ENCODE results near the gene P2RX4.
"Not testable (repeated sequence)": the region's sequence is repeated elsewhere in the genome, so short reads cannot be mapped to it uniquely, and the experiment has no call there.

The P2RX4 gene

DNA sequence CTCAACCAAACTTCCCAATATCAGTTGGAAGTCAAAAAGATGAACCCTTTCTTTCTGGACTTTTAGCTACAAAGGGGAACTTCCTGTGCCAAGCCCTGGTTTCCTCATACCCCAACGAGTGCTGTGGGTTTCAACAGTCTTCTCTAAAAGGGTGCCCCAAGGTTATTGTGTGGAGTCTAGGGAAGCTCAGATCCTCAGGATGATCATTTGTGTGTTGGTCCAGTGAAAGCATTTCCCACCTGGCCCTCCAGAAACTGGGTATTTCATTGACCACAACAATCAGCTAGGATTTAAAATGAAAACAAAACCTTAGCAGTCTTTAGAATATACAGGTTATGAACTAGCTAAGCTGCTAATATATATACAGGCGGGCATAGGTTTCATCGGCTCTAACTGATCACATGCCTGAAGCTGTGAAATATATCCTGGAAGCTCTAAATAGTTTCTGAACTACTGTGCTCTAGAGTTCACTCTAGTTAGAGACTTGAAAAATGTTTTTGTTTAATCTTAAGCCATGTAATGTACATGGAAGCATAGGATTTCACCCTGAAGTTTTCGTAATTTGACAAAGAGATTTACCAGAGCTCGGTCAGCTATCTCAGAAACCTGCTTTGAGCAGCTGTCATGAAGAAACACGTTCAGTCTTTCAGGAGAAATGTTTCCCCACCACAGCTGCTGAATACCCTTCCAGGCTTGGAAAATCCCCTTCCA is 29.6 kb downstream of the P2RX4 start:
- DNase-seq (ENCODE audit: low read depth in 3 of 3, low spot score in 1 of 3), result no peak

DNA sequence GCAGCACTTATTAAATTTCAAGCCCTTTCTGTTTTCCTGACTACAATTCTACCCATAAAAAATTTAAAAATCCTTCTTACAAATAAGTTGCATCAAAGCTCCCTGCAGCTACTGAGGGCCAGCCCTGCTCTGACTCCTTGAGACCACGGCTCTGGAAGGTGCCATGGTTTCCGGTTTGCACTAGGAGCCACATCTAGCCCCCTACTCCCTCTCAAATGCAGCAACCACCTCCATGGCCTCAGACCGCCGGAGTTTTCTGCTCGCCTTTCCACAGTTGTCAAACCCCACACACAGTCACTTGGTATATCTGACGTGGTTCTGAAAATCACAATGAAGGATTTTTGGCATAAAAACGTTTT is 30.1 kb downstream of the P2RX4 start:
- DNase-seq (ENCODE audit: low read depth in 3 of 3, low spot score in 1 of 3), result no peak

DNA sequence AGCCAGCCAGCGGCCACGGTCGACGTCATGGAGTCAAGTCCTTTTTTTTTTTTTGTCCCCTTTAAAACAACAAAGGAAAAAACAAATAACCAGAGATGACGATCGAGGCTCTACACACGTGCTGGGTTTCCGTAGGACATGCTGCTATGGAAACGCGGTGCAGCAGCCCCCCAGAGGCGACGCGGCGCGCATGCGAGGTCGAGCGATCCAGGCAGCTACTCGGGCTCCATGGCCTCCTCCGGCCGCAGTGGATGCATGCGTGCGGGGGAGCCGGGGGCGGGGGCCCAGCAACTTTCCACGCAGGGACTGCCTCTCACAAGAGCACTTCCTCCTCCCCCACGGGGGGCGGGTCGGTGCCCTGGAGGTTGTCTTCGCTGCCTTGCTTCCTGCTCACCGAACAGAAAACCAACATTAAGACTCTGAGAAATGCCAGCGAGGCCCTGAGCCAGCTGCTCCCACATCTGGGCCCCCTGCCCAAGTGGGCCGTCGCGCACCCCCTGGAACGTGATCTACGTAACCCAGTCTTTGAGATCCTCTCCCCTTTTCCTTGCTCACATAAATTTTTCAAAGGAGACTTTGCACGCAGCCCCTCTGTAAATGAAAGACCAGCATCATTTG is 30.7 kb downstream of the P2RX4 start:
- peak; percentile 63 to 80 (median 77) for DNase-seq (ENCODE audit: low read depth in 3 of 3, low spot score in 1 of 3)

DNA sequence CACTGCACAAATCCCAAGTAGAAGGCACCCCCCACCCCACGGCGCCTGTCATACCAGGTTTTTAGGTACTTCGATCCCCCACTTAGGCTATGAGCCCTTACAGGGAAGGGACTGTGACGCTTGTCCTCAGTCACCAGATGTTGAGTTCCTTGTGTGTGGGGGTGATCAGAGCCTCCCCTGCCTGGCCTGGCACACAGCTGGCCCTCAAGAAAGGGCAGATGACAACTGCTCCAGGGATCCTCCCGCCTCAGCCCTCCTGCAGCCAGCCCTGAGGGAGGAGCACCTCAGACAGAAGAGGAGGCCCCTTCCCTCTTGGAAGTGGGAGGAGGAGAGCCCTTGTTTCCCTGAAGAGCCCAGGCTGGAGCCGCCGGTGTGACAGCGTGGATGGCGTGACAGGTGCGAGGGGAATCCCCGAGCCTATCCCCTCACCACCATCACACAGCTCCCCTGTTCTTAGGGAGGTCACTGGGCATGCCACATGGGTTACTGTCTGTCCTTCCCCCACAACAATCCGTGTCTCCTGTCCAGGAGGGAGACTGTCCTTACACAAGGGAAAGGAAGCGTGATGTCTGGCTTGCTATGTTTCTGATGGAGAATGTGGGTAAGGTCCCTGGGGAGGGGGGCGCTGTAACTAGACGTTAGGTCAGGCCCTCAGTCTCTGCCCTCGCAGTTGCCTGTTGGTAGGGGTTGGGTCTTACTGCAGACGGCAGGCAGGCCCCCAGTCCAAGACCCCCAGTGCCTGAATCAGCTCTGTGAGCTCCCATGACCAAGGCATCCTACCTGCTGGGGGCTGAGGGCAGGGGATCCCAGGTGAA is 31.4 kb downstream of the P2RX4 start:
- no peak for DNase-seq (ENCODE audit: low read depth in 3 of 3, low spot score in 1 of 3)

DNA sequence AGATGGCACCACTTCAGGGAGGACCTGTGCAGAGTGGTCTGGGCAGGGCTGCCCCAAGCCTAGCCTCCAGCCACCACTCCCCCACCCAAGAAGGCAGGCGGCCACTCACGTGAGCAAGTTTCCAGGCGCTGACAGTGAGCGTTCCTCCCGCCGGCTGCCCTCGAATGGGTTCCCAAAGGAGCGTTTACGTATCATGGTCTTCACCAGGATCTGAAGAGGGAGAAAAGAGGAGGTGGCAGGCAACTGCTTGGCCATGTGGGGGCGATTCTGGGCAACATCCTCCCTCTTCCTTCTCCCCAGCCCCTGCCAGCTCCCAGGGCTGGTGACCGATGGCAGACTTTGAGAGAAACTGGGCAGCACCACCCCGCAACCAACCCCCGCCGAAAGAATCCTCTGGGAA is 35.1 kb downstream of the P2RX4 start:
- no peak for DNase-seq (ENCODE audit: low read depth in 3 of 3, low spot score in 1 of 3)

DNA sequence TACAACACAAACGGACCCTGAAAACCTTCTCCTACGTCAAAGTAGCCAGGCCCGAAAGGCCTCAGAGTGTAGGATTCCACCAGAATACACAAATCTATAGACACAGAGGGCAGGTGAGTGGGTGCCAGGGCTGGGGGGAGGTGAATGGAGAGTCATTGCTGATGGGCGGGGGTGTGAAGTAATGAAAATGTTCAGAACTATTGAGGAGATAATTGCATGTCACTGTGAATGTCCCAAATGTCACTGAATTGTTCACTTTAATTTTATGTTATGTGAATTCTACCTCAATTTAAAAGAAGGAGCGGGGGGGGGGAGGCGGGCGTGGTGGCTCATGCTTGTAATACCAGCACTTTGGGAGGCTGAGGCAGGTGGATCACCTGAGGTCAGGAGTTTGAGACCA is 36.0 kb downstream of the P2RX4 start:
- DNase-seq (ENCODE audit: low read depth in 3 of 3, low spot score in 1 of 3), result no peak

DNA sequence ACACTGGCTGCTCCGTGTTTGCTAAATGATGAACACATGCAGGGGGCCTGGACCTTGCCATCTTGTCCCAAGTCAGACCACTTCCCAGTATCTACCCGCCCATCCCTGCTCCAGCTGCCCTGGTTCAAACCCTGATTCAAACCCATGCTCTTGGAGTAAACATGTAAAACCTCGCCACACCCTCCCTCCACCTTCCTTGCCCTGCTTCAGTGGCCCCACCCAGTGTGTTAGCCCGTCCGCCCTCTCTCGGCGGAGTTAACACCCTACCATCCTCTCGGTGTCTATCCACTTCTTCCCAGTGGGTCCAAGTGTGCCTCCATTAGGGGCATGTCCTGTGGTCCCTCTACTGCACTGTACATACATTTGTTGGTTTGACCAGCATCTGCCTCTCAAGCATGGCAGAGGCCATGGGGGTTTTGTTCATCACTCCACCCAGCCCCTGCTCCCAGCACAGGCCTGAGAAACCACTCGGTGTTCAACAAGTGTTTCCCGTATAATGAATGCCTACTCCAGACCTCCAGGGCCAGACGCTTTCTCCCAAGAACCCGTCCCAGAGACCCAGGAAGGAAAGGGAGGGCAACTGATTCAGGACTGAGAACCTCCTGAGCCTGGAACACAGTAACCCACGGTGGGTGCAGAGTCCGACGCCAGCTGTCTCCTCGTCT is 37.1 kb downstream of the P2RX4 start:
- no peak for DNase-seq (ENCODE audit: low read depth in 3 of 3, low spot score in 1 of 3)

DNA sequence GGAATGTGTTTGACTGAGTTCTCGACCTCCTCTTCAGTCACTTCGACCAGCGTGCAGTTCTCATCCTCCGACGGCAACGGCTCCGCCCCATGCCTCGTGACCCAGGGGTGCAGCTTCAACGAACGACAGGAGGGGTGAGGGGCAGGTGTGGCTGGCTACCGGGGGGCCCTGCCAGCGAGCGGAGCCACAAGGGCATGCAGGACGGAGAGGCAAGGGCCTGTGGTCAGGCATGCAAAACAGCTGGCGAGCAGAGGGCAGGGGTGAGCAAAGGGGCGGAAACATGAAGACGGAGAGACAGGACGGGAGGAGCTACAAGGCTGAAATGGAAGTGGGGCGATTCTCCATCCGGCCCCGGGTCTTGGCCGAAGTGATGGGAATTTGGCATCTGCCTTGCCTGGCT is 38.7 kb downstream of the P2RX4 start:
- no peak for DNase-seq (ENCODE audit: low read depth in 3 of 3, low spot score in 1 of 3)

DNA sequence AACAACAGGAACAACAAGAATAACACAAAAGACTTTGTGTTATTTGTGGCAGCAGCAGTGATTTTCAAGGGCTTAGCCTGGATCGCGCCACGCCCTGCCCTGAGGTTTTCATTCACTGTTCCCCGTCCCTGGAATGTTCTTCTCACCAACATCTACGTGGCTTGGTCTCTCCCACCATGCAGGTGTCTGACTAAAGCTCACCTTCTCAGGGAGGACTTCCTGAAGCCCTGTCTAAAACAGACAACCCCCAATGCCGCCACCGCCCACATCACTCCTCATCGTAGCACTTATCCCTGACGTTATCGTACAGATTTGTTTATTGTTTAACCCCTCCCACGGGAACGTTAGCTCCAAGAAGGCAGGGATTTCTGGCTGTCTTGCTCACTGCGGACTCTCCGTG is 40.4 kb downstream of the P2RX4 start:
- no peak for DNase-seq (ENCODE audit: low read depth in 3 of 3, low spot score in 1 of 3)

DNA sequence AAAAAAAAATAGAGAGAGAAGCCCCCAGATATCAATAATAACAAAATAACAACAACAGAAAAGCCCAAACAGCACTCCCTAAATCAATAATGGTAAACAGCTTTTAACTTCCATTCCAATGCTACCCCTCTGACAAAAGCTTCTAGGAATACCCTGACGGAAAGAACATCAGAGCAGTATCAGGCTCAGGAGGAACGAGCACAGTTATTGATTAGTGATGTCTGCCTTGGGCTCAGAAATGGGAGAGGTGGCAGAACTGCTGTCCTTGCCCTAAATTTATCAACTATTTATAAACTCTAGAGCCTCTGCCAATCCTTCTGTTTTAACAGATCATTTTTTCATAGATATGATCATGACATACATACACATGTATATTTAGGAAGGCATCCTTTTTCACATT is 41.9 kb downstream of the P2RX4 start:
- no peak for DNase-seq (ENCODE audit: low read depth in 3 of 3, low spot score in 1 of 3)

DNA sequence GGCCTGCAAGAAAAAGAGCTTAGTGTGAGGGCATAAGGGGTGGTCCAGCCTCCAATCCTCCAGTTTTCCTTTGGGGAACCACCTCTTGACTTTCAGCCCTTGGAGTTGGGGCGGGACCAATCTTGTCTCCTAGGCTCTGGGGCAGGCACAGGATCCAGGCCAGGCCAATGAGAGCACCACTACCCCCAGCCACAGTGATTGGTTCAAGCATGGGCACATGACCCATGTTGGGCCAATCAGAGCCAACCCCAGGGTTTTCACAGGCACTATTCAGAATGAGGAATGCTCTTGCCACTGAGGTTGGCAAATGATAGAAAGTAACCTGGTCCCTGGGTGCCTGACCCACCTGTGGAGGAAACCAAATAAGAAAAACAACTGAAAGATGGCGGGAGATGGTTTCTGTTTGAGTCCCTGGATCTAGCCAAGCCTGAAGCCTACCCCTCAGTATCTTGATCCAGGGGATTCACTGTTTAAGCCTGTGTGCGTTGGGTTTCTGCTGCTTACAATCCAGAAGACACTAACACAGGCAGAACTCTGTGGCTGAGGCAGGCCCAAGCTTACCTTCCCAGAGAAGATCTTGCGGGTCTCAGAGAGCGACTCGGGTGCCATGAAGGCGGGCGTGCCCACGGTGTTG is 42.9 kb downstream of the P2RX4 start:
- DNase-seq (ENCODE audit: low read depth in 3 of 3, low spot score in 1 of 3), result no peak

DNA sequence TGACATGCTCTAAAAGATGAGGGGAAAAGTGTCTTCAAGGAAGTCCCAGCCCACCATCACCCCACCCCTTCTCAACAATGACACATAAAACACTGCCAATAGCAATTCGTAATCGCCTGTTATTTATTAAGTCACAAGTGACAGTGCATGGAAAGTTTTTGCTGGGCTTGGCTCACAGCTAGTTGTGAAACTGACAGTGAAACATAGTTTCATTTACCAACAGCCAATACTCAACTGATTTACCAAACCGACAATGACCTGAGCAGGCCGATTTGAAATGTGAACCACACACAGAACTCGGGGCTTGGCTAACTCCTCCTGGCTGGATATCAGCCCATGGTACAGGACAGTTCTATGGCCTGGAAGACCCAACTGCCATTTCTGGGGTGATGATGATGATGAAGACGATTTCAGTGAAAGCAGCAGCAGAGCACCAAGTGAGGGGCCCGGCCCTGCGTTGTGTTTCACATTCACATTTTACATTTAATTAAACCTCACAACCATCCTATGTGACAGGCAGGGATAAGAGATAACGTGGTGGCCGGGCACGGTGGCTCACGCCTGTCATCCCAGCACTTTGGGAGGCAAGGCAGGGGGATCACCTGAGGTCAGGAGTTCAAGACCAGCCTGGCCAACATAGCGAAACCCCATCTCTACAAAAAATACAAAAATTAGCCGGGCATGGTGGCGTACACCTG is 43.9 kb downstream of the P2RX4 start:
- DNase-seq (ENCODE audit: low read depth in 3 of 3, low spot score in 1 of 3), result no peak

DNA sequence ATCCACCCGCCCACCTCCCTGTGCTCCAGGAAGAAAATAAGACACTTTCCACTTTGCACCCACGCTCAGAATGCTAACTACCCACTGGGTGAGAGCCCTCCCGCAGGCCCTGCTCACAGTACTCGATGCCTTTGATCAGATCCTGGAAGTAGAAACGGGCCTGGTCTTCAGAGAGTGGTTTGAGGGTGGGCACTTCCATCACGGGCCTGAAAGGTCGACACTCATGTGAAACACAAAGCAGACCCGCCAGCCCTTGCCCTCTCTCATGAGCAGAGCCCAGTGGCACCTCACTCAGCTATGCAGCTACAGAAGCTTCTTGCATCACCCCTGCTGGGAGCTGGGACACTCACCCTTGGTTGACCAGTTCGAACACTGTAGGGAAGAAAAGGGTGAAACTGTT is 45.5 kb downstream of the P2RX4 start:
- no peak for DNase-seq (ENCODE audit: low read depth in 3 of 3, low spot score in 1 of 3)

DNA sequence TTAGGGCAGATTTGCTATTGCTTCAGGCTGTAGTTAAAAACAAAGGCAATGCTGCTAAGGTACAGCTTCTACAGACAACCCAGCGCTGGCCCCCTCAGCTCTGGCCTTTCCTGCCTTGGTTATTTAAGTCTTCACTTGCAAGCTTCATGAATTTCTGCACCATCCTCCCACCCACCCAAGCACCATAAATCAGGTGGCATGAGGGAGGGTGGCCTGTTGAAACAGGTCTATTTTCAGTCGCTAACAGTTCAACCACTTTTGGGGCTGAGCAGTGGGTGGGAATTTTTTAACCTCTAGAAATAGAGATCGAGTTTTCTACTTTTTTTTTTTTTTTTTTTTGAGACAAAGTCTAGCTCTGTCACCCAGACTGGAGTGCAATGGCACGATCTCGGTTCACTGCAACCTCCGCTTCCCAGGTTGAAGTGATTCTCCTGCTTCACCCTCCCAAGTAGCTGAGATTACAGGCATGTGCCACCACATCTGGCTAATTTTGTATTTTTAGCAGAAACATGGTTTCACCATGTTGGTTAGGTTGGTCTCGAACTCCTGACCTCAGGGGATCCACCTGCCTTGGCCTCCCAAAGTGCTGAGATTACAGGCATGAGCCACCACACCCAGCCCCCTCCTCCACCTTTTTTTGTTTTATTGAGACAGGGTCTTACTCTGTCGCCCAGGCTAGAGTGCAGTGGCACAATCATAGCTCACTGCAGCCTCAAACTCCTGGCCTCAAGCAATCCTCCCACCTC is 47.9 kb downstream of the P2RX4 start:
- DNase-seq (ENCODE audit: low read depth in 3 of 3, low spot score in 1 of 3), result not testable (repeated sequence)

DNA sequence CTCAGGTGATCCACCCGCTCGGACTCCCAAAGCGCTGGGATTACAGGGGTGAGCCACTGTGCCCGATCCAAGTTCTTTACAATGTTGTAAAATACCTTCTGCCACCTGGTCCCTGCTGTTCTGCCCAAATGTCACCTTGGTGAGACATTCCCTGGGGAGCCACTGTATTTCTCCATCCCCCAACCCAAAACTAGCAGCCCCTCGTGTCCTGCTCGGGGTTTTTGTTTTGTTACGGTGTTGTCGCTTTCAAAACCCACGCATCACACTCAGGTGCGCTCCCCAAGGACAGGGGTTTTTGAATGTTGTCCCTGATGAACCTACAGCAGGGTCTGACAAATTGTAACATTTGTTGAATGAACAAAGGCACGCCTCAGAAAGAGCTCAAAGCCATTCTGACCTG is 49.1 kb downstream of the P2RX4 start:
- no peak for DNase-seq (ENCODE audit: low read depth in 3 of 3, low spot score in 1 of 3)

DNA sequence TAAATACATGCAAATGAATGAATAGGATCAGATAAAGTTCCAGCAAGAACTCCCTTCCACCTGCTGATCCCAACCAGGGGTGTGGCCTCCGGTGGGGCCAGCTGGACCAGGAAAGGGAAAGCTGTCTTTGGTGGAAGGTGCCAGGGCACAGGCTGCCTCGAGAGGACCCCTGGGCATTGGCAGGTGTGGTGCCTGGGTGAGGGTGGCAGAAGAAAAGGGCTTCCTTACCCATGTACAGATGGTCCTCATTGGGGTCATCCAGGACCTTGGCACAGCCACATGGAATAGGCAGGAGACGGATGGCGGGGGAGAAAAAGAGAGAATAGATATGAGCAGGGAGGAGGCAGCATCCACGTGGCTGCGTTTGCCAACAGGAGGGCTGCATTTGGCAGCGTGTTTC is 50.2 kb downstream of the P2RX4 start:
- DNase-seq (ENCODE audit: low read depth in 3 of 3, low spot score in 1 of 3), result no peak

DNA sequence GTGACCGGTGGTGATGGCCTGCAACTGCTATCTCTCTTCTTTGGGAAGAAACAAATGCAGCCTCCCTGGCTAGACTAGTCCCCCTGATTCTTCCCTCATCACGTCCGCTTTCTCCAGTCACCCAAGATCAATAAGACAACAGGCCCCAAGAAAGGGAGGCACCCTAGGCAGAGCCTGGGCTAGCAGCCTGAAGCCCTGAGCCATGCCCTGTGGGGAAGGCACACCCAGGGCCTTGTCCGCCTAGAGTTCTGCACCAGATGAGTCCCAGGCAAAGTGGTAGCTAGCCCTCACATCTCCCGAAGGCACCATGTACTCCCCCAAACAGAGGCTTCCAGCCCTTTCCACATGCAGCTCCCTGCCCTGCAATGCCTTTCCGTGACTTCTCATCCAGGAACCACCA is 51.5 kb downstream of the P2RX4 start:
- DNase-seq (ENCODE audit: low read depth in 3 of 3, low spot score in 1 of 3), result no peak

DNA sequence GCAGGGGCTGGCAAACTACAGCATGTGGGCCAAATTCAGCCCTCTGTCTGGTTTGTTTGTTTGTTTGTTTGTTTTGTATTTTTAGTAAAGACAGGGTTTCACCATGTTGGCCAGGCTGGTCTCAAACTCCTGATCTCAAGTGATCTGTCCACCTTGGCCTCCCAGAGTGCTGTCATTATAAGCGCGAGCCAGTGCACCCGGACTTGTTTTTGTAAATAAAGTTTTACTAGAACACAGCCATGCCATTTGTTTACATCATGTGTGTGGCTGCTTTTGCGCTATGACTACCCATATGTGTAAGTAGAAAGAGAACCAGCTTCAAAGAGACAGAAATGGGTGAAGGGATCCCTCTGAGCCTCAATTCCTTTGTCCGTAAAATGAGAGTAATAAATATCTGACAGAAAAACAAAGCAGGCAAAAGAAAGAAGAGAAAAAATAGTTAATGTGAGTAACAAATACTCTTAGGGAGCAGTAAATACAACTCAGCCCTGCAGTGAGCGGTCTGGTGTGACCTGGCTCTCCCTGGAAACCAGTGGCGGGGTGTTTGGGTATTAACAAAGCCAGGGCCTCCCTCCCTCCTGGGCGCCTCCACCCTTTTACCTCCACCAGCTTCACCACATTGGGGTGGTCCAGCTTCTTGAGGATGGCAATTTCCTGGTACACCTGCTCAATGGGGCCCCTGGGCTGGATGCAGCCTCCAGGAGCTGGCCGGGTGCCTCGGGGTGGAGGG is 53.4 kb downstream of the P2RX4 start:
- no peak for DNase-seq (ENCODE audit: low read depth in 3 of 3, low spot score in 1 of 3)

DNA sequence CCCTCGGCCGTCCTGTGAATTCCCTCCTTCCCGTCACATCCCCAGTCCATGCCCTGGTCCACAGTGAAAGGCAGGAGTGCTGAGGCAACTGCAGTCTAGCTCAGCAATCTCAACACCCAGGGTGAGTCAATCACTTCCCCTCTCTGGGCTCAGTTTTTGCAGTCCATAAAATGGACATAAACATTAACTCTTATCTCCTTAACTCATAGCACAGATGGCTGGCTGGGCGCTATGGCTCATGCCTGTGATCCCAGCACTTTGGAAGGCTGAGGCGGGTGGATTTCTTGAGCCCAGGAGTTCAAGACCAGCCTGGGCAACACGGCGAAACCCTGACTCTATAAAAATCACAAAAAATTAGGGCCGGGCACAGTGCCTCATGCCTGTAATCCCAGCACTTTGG is 54.2 kb downstream of the P2RX4 start:
- no peak for DNase-seq (ENCODE audit: low read depth in 3 of 3, low spot score in 1 of 3)

Data from stimulated activated CD4-positive, alpha-beta T cell treated with anti-CD3 and anti-CD28 coated beads, TNF-alpha, amount 100 ng/mL, for 1 hour (primary cell).